Caco-2 (cell line): ENCODE results near the gene ZNF277. TPM values are rescaled to one million over a fixed set of nuclear protein-coding genes. Genes with fewer than 3 reads are reported as not detected.

Source experiments
- BruUV-seq: library from RNA; stranded (reverse); fragments of 400-500 nt; replicated peaks from 2 replicates; lab custom pipeline; 2021; lab: Mats Ljungman, UMichigan
- CTCF ChIA-PET: fragments of 300-600 bp; sonication (Branson Sonifier 250); formaldehyde crosslinking; loops from one replicate; lab custom pipeline; 2022; ENCODE audit warnings: antibody characterized with exemption; lab: Charles Lee
- POLR2A ChIA-PET: fragments of 300-600 bp; sonication (Branson Sonifier 250); formaldehyde crosslinking; loops from one replicate; lab custom pipeline; 2022; ENCODE audit warnings: antibody characterized with exemption; lab: Charles Lee
- DNase-seq, 2 experiments: peaks; one replicate each; pipeline versions ENCODE4 v3.0.0 to v3.0.0-alpha.2; 2020 to 2022
- H3K27me3 ChIP-seq: replicated peaks from 2 replicates; pipeline ENCODE4 v1.6.0; 2011; ENCODE audit warnings: low read length; ENCODE audit not compliant: control insufficient read depth, insufficient read depth
- H3K36me3 ChIP-seq: 2 replicates; pipeline ENCODE4 v1.5.1; 2011; ENCODE audit warnings: low read length; ENCODE audit not compliant: control insufficient read depth, insufficient read depth
- H3K4me1 ChIP-seq: fragments of 250-450 bp; sonication (Bioruptor Pico); 2 replicates; pipeline ENCODE4 v1.5.1; 2020; ENCODE audit warnings: mild to moderate bottlenecking
- H3K4me3 ChIP-seq: 2 replicates; pipeline ENCODE4 v1.5.1; 2011; ENCODE audit warnings: low read depth, mild to moderate bottlenecking, control low read depth, low read length
- H3K9me3 ChIP-seq: fragments of 250-450 bp; sonication (Bioruptor Pico); 2 replicates; pipeline ENCODE4 v1.5.1; 2020; ENCODE audit warnings: mild to moderate bottlenecking, moderate library complexity
- H3K27ac Mint-ChIP-seq: one replicate; pipeline ENCODE4 v1.8.0; 2022; ENCODE audit warnings: mixed read lengths; ENCODE audit not compliant: unreplicated experiment
- H3K27me3 Mint-ChIP-seq: one replicate; pipeline ENCODE4 v1.8.0; 2022; ENCODE audit warnings: mixed read lengths; ENCODE audit not compliant: insufficient read depth, unreplicated experiment
- H3K36me3 Mint-ChIP-seq: one replicate; pipeline ENCODE4 v1.8.0; 2022; ENCODE audit warnings: mild to moderate bottlenecking, mixed read lengths; ENCODE audit not compliant: insufficient read depth, unreplicated experiment
- H3K4me1 Mint-ChIP-seq: one replicate; pipeline ENCODE4 v1.8.0; 2022; ENCODE audit warnings: low read depth, mixed read lengths; ENCODE audit not compliant: unreplicated experiment
- H3K4me3 Mint-ChIP-seq: one replicate; pipeline ENCODE4 v1.8.0; 2022; ENCODE audit warnings: mild to moderate bottlenecking, moderate library complexity, mixed read lengths; ENCODE audit not compliant: unreplicated experiment
- H3K9me3 Mint-ChIP-seq: one replicate; pipeline ENCODE4 v1.8.0; 2022; ENCODE audit warnings: mixed read lengths; ENCODE audit not compliant: unreplicated experiment
- CTCF ChIP-seq, 2 experiments: fragments of 200-600 bp in 1 of 2; IDR thresholded peaks; 1 replicate in 1 of 2; 2 replicates in 1 of 2; pipeline versions ENCODE4 v1.5.1 to v1.8.0; 2011 to 2022; ENCODE audit warnings: antibody characterized with exemption in 1 of 2, control low read depth in 1 of 2, inconsistent platforms in 1 of 2, low read depth in 1 of 2, low read length in 1 of 2, mild to moderate bottlenecking in 1 of 2, moderate library complexity in 1 of 2; ENCODE audit not compliant: insufficient read depth in 1 of 2, severe bottlenecking in 1 of 2, unreplicated experiment in 1 of 2
- intact Hi-C: fragments of 100-400 bp; cut with micrococcal nuclease; formaldehyde crosslinking; loops from one replicate; pipeline ENCODE4 v1.10.0; 2022; ENCODE audit not compliant: unreplicated experiment
- total RNA-seq: library from RNA; stranded (reverse); gene quantifications from 2 replicates; pipeline ENCODE4 v1.2.3, GENCODE V29; 2022

Gene ZNF277
- total RNA-seq, 1 experiment from 2014 or later = 22.8 TPM

GRCh38 chr7:112201411-112201810 is 5.1 kb upstream of the ZNF277 start:
- intact Hi-C loops = no loop called here
- H3K4me1 Mint-ChIP-seq = peaks cover 10% of the 10 kb centered on the region
- H3K9me3 ChIP-seq = no peaks in the 10 kb centered on the region
- H3K27ac Mint-ChIP-seq = no peak overlapping the region
- H3K9me3 Mint-ChIP-seq = no peaks in the 10 kb centered on the region
- no peaks in the 10 kb centered on the region for H3K36me3 ChIP-seq
- TF ChIP-seq CTCF (IDR thresholded peaks at IDR 0.05; ENCODE audit: insufficient read depth in 1 of 2, low read depth in 1 of 2, low read length in 1 of 2, severe bottlenecking in 1 of 2, unreplicated experiment in 1 of 2) = no peak
- H3K4me3 Mint-ChIP-seq = no peak overlapping the region
- H3K4me3 ChIP-seq = no peak overlapping the region
- peaks cover 16% of the 10 kb centered on the region for H3K27me3 Mint-ChIP-seq
- BruUV-seq = no TSS peak
- H3K27me3 ChIP-seq = no peaks in the 10 kb centered on the region
- ChIA-PET POLR2A (no interaction called here), CTCF (interaction anchor here (0.6 kb wide), 1 partner anchor 198 kb away, joined by 3 read pairs; no protein-coding TSS in a partner anchor)
- no peaks in the 10 kb centered on the region for H3K4me1 ChIP-seq
- H3K36me3 Mint-ChIP-seq = peaks cover 10% of the 10 kb centered on the region
- no peak for DNase-seq

- Histone ChIP-seq H3K27me3 (no peaks in the 10 kb centered on the region), H3K4me1 (no peaks in the 10 kb centered on the region), H3K4me3 (no peak overlapping the region), H3K9me3 (no peaks in the 10 kb centered on the region), H3K36me3 (no peaks in the 10 kb centered on the region)
- intact Hi-C loops = no loop called here
- POLR2A ChIA-PET = no interaction called here
- Mint-ChIP-seq H3K4me3 (no peak overlapping the region), H3K4me1 (peaks cover 10% of the 10 kb centered on the region), H3K27ac (no peak overlapping the region), H3K9me3 (no peaks in the 10 kb centered on the region), H3K27me3 (peaks cover 16% of the 10 kb centered on the region), H3K36me3 (peaks cover 12% of the 10 kb centered on the region)
- CTCF ChIA-PET = no interaction called here
- BruUV-seq = no TSS peak
- no peak for TF ChIP-seq CTCF (IDR thresholded peaks at IDR 0.05; ENCODE audit: insufficient read depth in 1 of 2, low read depth in 1 of 2, low read length in 1 of 2, severe bottlenecking in 1 of 2, unreplicated experiment in 1 of 2)
- no peak for DNase-seq
Observed at GRCh38 chr7:112201839-112202238, 4.7 kb upstream of the ZNF277 start.

GRCh38 chr7:112202816-112203215 is 3.7 kb upstream of the ZNF277 start:
- Mint-ChIP-seq H3K4me3 (no peak overlapping the region), H3K36me3 (peaks cover 16% of the 10 kb centered on the region), H3K27me3 (peaks cover 16% of the 10 kb centered on the region), H3K27ac (no peak overlapping the region), H3K9me3 (no peaks in the 10 kb centered on the region), H3K4me1 (peaks cover 10% of the 10 kb centered on the region)
- Histone ChIP-seq H3K27me3 (no peaks in the 10 kb centered on the region), H3K4me3 (no peak overlapping the region), H3K36me3 (no peaks in the 10 kb centered on the region), H3K4me1 (no peaks in the 10 kb centered on the region), H3K9me3 (no peaks in the 10 kb centered on the region)
- ChIA-PET POLR2A (no interaction called here), CTCF (no interaction called here)
- DNase-seq = no peak
- TF ChIP-seq CTCF (IDR thresholded peaks at IDR 0.05; ENCODE audit: insufficient read depth in 1 of 2, low read depth in 1 of 2, low read length in 1 of 2, severe bottlenecking in 1 of 2, unreplicated experiment in 1 of 2) = no peak
- intact Hi-C loops = no loop called here
- no TSS peak for BruUV-seq
